PFSK-1 (cell line): ENCODE data around the gene AKAP1.

ENCODE experiments used
- POLR2AphosphoS5 ChIP-seq: IDR thresholded peaks from 2 replicates; pipeline ENCODE4 v1.6.1; 2012; ENCODE audit warnings: low read depth, mild to moderate bottlenecking, control low read depth, low read length, moderate library complexity
- SIN3A ChIP-seq: IDR thresholded peaks from 2 replicates; pipeline ENCODE4 v1.6.1; 2012; ENCODE audit warnings: mild to moderate bottlenecking, low read length, moderate library complexity, borderline replicate concordance; ENCODE audit not compliant: insufficient read depth
- TAF1 ChIP-seq: IDR thresholded peaks from 2 replicates; pipeline ENCODE4 v1.6.1; 2012; ENCODE audit warnings: low read length, control low read depth, borderline replicate concordance; ENCODE audit not compliant: insufficient read depth

DNA sequence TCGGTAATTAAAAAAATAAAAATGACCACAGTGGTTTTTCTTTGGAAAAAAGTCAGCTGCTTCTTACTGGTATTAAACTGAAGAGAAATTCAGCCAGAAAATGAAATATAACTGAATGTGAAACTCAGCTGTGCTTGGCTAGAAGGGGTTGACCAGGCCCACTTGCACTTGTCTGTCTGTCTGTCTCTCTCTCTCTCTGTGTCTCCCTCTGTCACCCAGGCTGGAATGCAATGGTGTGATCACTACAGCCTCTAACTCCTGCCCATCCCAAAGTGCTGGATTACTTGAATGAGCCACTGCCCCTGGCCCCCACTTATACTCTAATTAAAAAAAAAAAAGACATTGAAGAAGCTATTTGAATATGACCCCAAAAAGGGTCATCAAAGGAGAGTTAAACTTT, 17.3 kb upstream of the AKAP1 start:
- TF ChIP-seq SIN3A (no peak), POLR2AphosphoS5 (no peak), TAF1 (no peak)
